Loucy (cell line): Measurements from ENCODE around the gene ERC1.

ENCODE experiments used
- H2AFZ ChIP-seq: fragments of 200-600 bp; sonication (generic); 2 replicates; pipeline ENCODE4 v1.6.0; 2016; ENCODE audit warnings: antibody characterized with exemption, mild to moderate bottlenecking, low read length, moderate library complexity
- H3F3A ChIP-seq: fragments of 200-600 bp; 2 replicates; pipeline ENCODE4 v1.6.0; 2016; ENCODE audit warnings: antibody characterized with exemption, low read depth, mild to moderate bottlenecking
- H3K27me3 ChIP-seq: fragments of 200-600 bp; sonication (generic); 2 replicates; pipeline ENCODE4 v1.6.1; 2014; ENCODE audit warnings: low read length, mild to moderate bottlenecking; ENCODE audit not compliant: insufficient read depth, poor library complexity, severe bottlenecking
- H3K36me3 ChIP-seq: fragments of 200-600 bp; sonication (generic); 2 replicates; pipeline ENCODE4 v1.6.1; 2016; ENCODE audit warnings: low read length; ENCODE audit not compliant: insufficient read depth
- H3K4me1 ChIP-seq: fragments of 200-600 bp; sonication (generic); 2 replicates; pipeline ENCODE4 v1.5.1; 2014; ENCODE audit warnings: low read length, mild to moderate bottlenecking; ENCODE audit not compliant: insufficient read depth, poor library complexity, severe bottlenecking
- H3K4me2 ChIP-seq: fragments of 200-600 bp; sonication (generic); 2 replicates; pipeline ENCODE4 v1.6.0; 2014; ENCODE audit warnings: antibody characterized with exemption, low read length, low read depth, mild to moderate bottlenecking; ENCODE audit not compliant: poor library complexity, severe bottlenecking
- H3K4me3 ChIP-seq: fragments of 200-600 bp; sonication (generic); 2 replicates; pipeline ENCODE4 v1.5.1; 2014; ENCODE audit warnings: low read length, mild to moderate bottlenecking, mixed read lengths; ENCODE audit not compliant: poor library complexity, severe bottlenecking
- H3K79me2 ChIP-seq: fragments of 200-600 bp; sonication (generic); 2 replicates; pipeline ENCODE4 v1.6.1; 2014; ENCODE audit warnings: low read length; ENCODE audit not compliant: insufficient read depth
- H3K9ac ChIP-seq: fragments of 200-600 bp; sonication (generic); 2 replicates; pipeline ENCODE4 v1.6.0; 2014; ENCODE audit warnings: mild to moderate bottlenecking, low read depth, low read length, moderate library complexity; ENCODE audit not compliant: poor library complexity, severe bottlenecking
- H3K9me2 ChIP-seq: fragments of 200-600 bp; sonication (generic); replicated peaks from 2 replicates; pipeline ENCODE4 v1.6.1; 2016; ENCODE audit warnings: low read depth, low read length, mixed read lengths
- H3K9me3 ChIP-seq: fragments of 200-600 bp; sonication (generic); 2 replicates; pipeline ENCODE4 v1.6.1; 2014; ENCODE audit warnings: mild to moderate bottlenecking, antibody characterized with exemption, low read length, low read depth; ENCODE audit not compliant: insufficient read depth
- H4K20me1 ChIP-seq: fragments of 200-600 bp; sonication (generic); 2 replicates; pipeline ENCODE4 v1.6.0; 2014; ENCODE audit warnings: antibody characterized with exemption, low read length, mild to moderate bottlenecking; ENCODE audit not compliant: insufficient read depth, poor library complexity, severe bottlenecking
- EZH2phosphoT487 ChIP-seq: fragments of 200-600 bp; IDR thresholded peaks from 2 replicates; pipeline ENCODE4 v1.6.1; 2018; ENCODE audit warnings: antibody characterized with exemption, mild to moderate bottlenecking, moderate library complexity, borderline replicate concordance
- TF ChIP-seq, protein P1 (sequence below): fragments of 200-600 bp; sonication (generic); conservative IDR thresholded peaks from 2 replicates; pipeline ENCODE4 v1.5.1; 2014; ENCODE audit warnings: mild to moderate bottlenecking, antibody characterized with exemption, low read length

Gene ERC1

DNA sequence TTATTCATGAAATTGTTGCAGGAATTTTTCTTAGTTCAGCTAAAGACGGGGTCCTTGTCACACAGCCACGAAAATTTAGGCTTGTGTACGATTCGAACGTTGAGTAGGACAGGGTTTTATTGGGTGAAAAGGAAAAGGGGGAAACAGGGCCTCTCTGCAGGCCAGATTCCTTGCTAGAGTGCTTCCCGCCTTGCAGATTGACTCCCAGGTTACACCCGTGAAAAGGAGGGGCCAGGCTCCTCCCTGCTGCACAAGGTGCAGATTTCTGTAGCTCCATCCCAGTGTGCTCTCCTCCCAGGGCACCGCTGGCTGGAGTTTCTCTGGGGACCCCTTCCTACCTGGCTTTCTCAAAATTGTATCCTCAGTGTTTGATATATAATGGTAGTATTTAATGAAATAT, 221.5 kb downstream of the ERC1 start:
- no peak overlapping the region for H3K4me2 ChIP-seq
- H3K4me1 ChIP-seq, result no peaks in the 10 kb centered on the region
- no peaks in the 10 kb centered on the region for H3K9me2 ChIP-seq
- H3K36me3 ChIP-seq, result no peaks in the 10 kb centered on the region
- no peaks in the 10 kb centered on the region for H3K9me3 ChIP-seq
- H2AFZ ChIP-seq, result no peak overlapping the region
- H3K4me3 ChIP-seq, result no peak overlapping the region
- no peak for TF ChIP-seq EZH2phosphoT487
- TF ChIP-seq, protein P1, sequence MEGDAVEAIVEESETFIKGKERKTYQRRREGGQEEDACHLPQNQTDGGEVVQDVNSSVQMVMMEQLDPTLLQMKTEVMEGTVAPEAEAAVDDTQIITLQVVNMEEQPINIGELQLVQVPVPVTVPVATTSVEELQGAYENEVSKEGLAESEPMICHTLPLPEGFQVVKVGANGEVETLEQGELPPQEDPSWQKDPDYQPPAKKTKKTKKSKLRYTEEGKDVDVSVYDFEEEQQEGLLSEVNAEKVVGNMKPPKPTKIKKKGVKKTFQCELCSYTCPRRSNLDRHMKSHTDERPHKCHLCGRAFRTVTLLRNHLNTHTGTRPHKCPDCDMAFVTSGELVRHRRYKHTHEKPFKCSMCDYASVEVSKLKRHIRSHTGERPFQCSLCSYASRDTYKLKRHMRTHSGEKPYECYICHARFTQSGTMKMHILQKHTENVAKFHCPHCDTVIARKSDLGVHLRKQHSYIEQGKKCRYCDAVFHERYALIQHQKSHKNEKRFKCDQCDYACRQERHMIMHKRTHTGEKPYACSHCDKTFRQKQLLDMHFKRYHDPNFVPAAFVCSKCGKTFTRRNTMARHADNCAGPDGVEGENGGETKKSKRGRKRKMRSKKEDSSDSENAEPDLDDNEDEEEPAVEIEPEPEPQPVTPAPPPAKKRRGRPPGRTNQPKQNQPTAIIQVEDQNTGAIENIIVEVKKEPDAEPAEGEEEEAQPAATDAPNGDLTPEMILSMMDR, result no peak
- no peaks in the 10 kb centered on the region for H3K27me3 ChIP-seq
- no peaks in the 10 kb centered on the region for H4K20me1 ChIP-seq
- no peaks in the 10 kb centered on the region for H3K79me2 ChIP-seq
- no peak overlapping the region for H3K9ac ChIP-seq
- H3F3A ChIP-seq, result no peaks in the 10 kb centered on the region

- H3K9ac ChIP-seq, result no peak overlapping the region
- H3K27me3 ChIP-seq, result no peaks in the 10 kb centered on the region
- H3K9me3 ChIP-seq, result no peaks in the 10 kb centered on the region
- no peak for TF ChIP-seq EZH2phosphoT487
- TF ChIP-seq, protein P1, result no peak
- no peak overlapping the region for H3K4me3 ChIP-seq
- no peak overlapping the region for H3K4me2 ChIP-seq
- H3K9me2 ChIP-seq, result no peaks in the 10 kb centered on the region
- no peak overlapping the region for H2AFZ ChIP-seq
- H3F3A ChIP-seq, result no peaks in the 10 kb centered on the region
- peaks cover 3% of the 10 kb centered on the region for H3K4me1 ChIP-seq
- H4K20me1 ChIP-seq, result no peaks in the 10 kb centered on the region
- no peaks in the 10 kb centered on the region for H3K79me2 ChIP-seq
- H3K36me3 ChIP-seq, result no peaks in the 10 kb centered on the region
These were observed 222.2 kb downstream of the ERC1 start for GRCh38 chr12:1213205-1213604.

GRCh38 chr12:1213618-1214205, 222.7 kb downstream of the ERC1 start:
- no peaks in the 10 kb centered on the region for H3K9me2 ChIP-seq
- no peak overlapping the region for H3K4me3 ChIP-seq
- peaks cover 3% of the 10 kb centered on the region for H3K4me1 ChIP-seq
- no peaks in the 10 kb centered on the region for H3K27me3 ChIP-seq
- H2AFZ ChIP-seq, result no peak overlapping the region
- H3F3A ChIP-seq, result no peaks in the 10 kb centered on the region
- H3K9me3 ChIP-seq, result no peaks in the 10 kb centered on the region
- H3K9ac ChIP-seq, result no peak overlapping the region
- no peaks in the 10 kb centered on the region for H3K36me3 ChIP-seq
- H3K4me2 ChIP-seq, result no peak overlapping the region
- H3K79me2 ChIP-seq, result no peaks in the 10 kb centered on the region
- no peaks in the 10 kb centered on the region for H4K20me1 ChIP-seq
- no peak for TF ChIP-seq EZH2phosphoT487
- TF ChIP-seq, protein P1, result no peak
